Activated CD4-positive, alpha-beta memory T cell treated with anti-CD3 and anti-CD28 coated beads, Interleukin-2, amount 10 ng/mL, durations not matched to agents 7 days and 5 days (primary cell): Measurements from ENCODE around the gene GAK. TPM values are rescaled to one million over a fixed set of nuclear protein-coding genes. Genes with fewer than 3 reads are reported as not detected.
"Not testable (repeated sequence)": the region's sequence is repeated elsewhere in the genome, so short reads cannot be mapped to it uniquely, and the experiment has no call there.

Experiments
- CTCF ChIA-PET: fragments of 350-600 bp; sonication (Branson Sonifier 250); formaldehyde crosslinking; loops from one replicate; lab custom pipeline; 2021; ENCODE audit warnings: antibody characterized with exemption, inconsistent platforms; lab: Charles Lee
- POLR2A ChIA-PET: fragments of 350-600 bp; sonication (Branson Sonifier 250); formaldehyde crosslinking; loops from one replicate; lab custom pipeline; 2021; ENCODE audit warnings: antibody characterized with exemption; lab: Charles Lee
- DNase-seq: peaks from one replicate; pipeline ENCODE4 v3.0.0-alpha.2; 2020
- H3K27ac Mint-ChIP-seq: one replicate; pipeline ENCODE4 v1.8.0; 2021; ENCODE audit warnings: mild to moderate bottlenecking, mixed read lengths
- H3K27me3 Mint-ChIP-seq: one replicate; pipeline ENCODE4 v1.8.0; 2021; ENCODE audit warnings: mixed read lengths
- H3K36me3 Mint-ChIP-seq: one replicate; pipeline ENCODE4 v1.8.0; 2021; ENCODE audit warnings: low read depth, mixed read lengths
- H3K4me1 Mint-ChIP-seq: one replicate; pipeline ENCODE4 v1.8.0; 2021; ENCODE audit warnings: mixed read lengths
- H3K4me3 Mint-ChIP-seq: one replicate; pipeline ENCODE4 v1.8.0; 2021; ENCODE audit warnings: mild to moderate bottlenecking, mixed read lengths
- H3K9me3 Mint-ChIP-seq: one replicate; pipeline ENCODE4 v1.8.0; 2021; ENCODE audit warnings: mixed read lengths
- total RNA-seq, 2 experiments: library from RNA; stranded (reverse); gene quantifications; one replicate each; pipeline ENCODE4 v1.2.3, GENCODE V29; 2021

Gene GAK
- total RNA-seq, 2 experiments from 2014 or later, result 139 to 156 TPM

DNA sequence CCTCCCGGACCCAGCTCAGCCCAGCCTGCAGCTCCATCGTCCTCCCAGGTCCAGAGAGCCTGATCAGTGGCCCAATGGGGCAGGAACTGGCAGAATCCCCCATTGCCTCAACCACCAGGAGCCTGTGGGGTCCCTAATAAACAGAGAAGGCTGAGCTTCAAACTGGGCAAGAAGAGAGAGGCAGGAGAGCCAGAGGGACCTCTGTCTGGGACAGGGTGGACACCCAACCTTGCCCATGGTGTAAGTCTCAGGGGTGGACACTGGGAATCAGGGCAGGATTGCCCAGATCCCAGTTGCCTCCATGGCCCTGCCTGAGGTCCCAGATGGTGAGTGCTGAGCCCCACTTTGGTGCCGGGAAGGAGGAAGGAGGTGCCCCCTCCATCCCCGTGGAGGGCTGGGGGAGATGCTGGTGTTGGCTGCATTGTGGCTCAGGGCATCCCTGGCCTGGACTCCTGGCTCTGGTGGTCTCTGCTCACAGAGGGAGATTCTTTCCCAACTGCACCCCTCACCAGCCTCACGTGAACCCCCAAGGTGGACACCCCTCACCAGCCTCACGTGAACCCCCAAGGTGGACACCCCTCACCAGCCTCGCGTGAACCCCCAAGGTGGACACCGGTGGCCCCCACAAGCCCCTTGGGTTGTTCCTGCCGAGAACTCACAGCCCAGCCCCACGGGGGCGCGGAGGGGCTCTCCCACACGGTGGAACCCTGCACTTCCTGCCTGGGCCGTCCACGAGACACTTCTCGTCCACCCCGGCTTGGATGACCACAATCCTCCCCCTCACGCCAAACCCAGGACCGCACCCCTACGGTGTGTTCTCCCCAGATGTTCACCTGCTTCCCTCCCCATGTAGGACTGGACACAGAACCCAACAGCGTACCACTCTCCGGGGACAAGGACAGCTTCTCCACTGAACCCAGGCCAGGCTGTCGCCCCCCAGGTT, 111.6 kb downstream of the GAK start:
- H3K4me3 Mint-ChIP-seq, result no peak overlapping the region
- no peak overlapping the region for H3K27ac Mint-ChIP-seq
- peaks cover 2% of the 10 kb centered on the region for H3K4me1 Mint-ChIP-seq
- peaks cover 38% of the 10 kb centered on the region for H3K27me3 Mint-ChIP-seq
- no peaks in the 10 kb centered on the region for H3K9me3 Mint-ChIP-seq
- ChIA-PET POLR2A (no interaction called here), CTCF (no interaction called here)
- no peaks in the 10 kb centered on the region for H3K36me3 Mint-ChIP-seq
- no peak for DNase-seq

- Mint-ChIP-seq H3K4me1 (no peaks in the 10 kb centered on the region), H3K27me3 (peaks cover 36% of the 10 kb centered on the region), H3K27ac (no peak overlapping the region), H3K9me3 (no peaks in the 10 kb centered on the region), H3K4me3 (no peak overlapping the region), H3K36me3 (no peaks in the 10 kb centered on the region)
- DNase-seq, result no peak
- POLR2A ChIA-PET, result no interaction called here
- CTCF ChIA-PET, result no interaction called here
Measured at GRCh38 chr4:819401-820229, 112.5 kb downstream of the GAK start.

DNA sequence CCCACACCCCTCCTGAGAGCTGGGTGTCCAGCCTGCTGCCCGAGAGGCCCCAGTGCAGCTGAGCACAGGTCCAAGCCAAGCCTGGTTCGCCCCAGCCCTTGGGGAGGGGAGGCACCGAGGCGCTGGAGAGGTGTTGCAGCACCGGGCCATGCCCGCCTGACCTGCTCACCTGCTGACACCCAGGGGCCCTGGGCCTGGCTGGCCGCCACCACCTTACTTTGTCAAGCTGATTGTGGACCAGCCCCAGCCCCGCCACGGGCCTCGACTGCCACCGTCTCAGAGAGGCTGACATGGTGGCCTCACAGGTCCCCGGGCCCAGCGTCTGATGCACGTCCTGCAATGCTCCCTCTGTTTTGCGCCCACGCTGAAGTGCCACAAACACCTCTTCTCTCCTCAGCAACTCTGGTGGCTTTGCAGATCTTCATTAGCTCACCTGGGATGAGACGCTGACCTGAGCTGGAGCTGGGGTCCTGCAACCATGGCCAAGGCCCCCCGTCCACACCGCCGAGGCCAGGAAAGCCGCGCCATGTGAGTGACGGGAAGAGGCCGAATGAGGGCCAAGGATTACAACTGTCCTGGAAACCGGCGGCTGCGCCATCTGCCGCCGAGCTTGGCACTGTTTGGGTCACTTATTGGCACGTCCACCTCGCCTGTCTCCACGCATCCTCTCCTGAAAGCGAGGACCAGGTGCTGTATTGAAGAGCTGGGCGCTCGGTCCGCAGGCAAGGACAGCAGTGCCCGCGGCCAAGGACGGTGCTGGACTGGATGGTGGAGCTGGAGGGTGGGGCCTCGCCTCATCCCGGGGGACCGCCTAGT, 113.8 kb downstream of the GAK start:
- ChIA-PET CTCF (no interaction called here), POLR2A (no interaction called here)
- no peak overlapping the region for H3K4me3 Mint-ChIP-seq
- H3K9me3 Mint-ChIP-seq, result no peaks in the 10 kb centered on the region
- H3K4me1 Mint-ChIP-seq, result no peaks in the 10 kb centered on the region
- peaks cover 40% of the 10 kb centered on the region for H3K27me3 Mint-ChIP-seq
- no peak for DNase-seq
- H3K27ac Mint-ChIP-seq, result no peak overlapping the region
- H3K36me3 Mint-ChIP-seq, result no peaks in the 10 kb centered on the region

DNA sequence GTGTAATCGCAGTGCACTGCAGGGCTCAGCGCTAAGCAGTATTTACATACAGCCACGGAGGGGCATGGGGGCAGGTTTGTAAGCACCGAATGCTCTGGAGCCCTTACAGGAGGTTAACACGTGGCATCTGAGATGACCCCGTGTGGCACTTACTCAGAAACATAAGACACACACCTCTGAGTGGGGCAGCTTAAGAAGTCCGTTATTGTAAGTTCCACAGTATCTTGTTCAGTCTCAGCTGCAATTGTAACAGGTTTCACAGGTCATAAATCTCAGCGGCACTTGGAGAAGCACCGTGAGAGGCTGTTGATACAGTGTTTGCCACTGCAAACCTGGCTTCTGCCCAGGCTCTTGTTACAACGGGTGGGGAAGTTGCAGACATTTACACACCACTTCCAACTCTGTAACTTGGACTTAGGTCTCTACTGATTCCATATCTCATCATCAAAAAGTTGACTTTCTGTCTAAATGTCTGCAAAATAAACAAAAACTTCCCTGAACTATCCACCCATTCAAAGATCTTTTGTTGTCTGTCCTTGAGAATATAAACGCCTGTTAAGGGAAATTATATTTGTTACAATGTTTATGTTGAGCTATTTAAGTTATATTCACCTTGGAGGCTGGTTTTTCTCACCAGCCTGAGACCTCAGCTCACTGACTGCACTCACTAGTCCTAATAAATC, 116.5 kb downstream of the GAK start:
- DNase-seq, result no peak
- H3K27ac Mint-ChIP-seq, result no peak overlapping the region
- ChIA-PET POLR2A (no interaction called here), CTCF (interaction anchor here (0.6 to 1.5 kb wide), 4 partner anchors 20 to 241 kb away, joined by 3 to 4 read pairs (median 4); no protein-coding TSS in a partner anchor)
- H3K36me3 Mint-ChIP-seq, result no peaks in the 10 kb centered on the region
- no peak overlapping the region for H3K4me3 Mint-ChIP-seq
- peaks cover 41% of the 10 kb centered on the region for H3K27me3 Mint-ChIP-seq
- H3K9me3 Mint-ChIP-seq, result no peaks in the 10 kb centered on the region
- no peaks in the 10 kb centered on the region for H3K4me1 Mint-ChIP-seq

DNA sequence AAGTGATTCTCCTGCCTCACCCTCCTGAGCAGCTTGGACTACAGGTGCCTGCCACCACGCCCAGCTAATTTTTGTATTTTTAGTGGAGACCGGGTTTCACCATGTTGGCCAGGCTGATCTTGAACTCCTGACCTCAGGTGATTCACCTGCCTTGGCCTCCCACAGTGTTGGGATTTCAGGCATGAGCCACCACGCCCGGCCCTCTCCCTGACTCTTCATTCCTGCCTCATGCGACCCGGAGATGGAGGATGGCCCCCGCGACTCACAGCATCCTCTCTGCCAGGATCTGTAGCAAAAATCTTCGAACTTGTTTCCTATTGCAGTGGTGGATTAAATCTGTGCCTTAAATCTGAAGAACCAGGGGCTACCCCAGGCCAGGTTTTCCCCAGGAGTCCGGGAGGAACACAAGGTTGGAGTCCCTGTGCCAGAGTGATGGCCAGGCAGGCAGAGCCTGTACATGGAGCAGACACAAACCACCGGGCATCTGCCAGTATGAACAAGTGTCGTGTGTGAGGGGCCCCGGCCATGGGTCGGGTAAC, 117.7 kb downstream of the GAK start:
- Mint-ChIP-seq H3K9me3 (no peaks in the 10 kb centered on the region), H3K4me1 (no peaks in the 10 kb centered on the region), H3K36me3 (no peaks in the 10 kb centered on the region), H3K27me3 (peaks cover 41% of the 10 kb centered on the region), H3K4me3 (no peak overlapping the region), H3K27ac (no peak overlapping the region)
- no peak for DNase-seq
- ChIA-PET POLR2A (no interaction called here), CTCF (interaction anchor here (1.5 kb wide), 1 partner anchor 71 kb away, joined by 4 read pairs; no protein-coding TSS in a partner anchor)

DNA sequence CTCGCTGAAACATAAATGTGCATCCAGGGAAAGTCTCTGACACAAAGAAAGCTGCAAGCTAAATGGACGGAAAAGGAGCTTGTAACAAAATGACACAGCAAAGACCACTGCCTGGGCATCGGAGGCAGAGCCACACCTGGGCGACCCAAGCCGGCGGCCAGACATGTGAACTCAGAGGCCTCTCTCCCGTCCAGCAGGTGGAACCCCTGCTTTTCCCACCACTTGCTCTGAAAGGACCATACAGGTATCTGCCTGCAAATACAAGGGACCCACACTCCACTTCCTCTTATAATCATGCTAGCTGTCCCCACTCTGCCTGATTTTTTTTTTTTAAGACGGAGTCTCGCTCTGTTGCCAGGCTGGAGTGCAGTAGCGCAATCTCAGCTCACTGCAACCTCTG, 118.2 kb downstream of the GAK start:
- no peaks in the 10 kb centered on the region for H3K9me3 Mint-ChIP-seq
- no peak for DNase-seq
- no peaks in the 10 kb centered on the region for H3K4me1 Mint-ChIP-seq
- peaks cover 41% of the 10 kb centered on the region for H3K27me3 Mint-ChIP-seq
- H3K27ac Mint-ChIP-seq, result no peak overlapping the region
- H3K4me3 Mint-ChIP-seq, result no peak overlapping the region
- H3K36me3 Mint-ChIP-seq, result no peaks in the 10 kb centered on the region
- POLR2A ChIA-PET, result no interaction called here
- CTCF ChIA-PET, result no interaction called here

- no peaks in the 10 kb centered on the region for H3K36me3 Mint-ChIP-seq
- POLR2A ChIA-PET, result no interaction called here
- H3K9me3 Mint-ChIP-seq, result peaks cover 6% of the 10 kb centered on the region
- no peaks in the 10 kb centered on the region for H3K4me1 Mint-ChIP-seq
- CTCF ChIA-PET, result no interaction called here
- no peak for DNase-seq
- no peak overlapping the region for H3K27ac Mint-ChIP-seq
- H3K4me3 Mint-ChIP-seq, result no peak overlapping the region
- H3K27me3 Mint-ChIP-seq, result peaks cover 40% of the 10 kb centered on the region
Measured at GRCh38 chr4:808860-809570, 123.1 kb downstream of the GAK start.

DNA sequence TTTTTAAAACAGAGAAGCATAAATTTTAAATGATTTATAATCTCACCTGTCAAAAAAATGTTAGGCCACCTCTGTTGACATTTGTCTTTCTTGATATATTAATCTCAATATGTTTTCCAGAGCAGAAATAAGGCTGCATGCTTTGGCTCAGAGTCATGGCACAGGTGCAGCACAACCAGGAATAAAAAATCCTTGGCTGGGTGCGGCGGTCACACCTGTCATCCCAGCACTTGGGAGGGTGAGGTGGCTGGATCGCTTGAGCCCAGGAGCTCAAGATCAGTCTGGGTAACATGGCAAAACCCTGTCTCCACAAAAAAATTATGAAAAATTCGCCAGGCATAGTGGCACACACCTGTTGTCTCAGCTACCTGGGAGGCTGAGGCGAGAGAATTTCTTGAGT, 124.3 kb downstream of the GAK start:
- H3K27ac Mint-ChIP-seq, result no peak overlapping the region
- ChIA-PET POLR2A (no interaction called here), CTCF (no interaction called here)
- no peak overlapping the region for H3K4me3 Mint-ChIP-seq
- no peaks in the 10 kb centered on the region for H3K36me3 Mint-ChIP-seq
- H3K27me3 Mint-ChIP-seq, result peaks cover 29% of the 10 kb centered on the region
- DNase-seq, result no peak
- no peaks in the 10 kb centered on the region for H3K4me1 Mint-ChIP-seq
- H3K9me3 Mint-ChIP-seq, result peaks cover 9% of the 10 kb centered on the region

- CTCF ChIA-PET, POLR2A ChIA-PET, H3K36me3 Mint-ChIP-seq, H3K4me1 Mint-ChIP-seq, H3K4me3 Mint-ChIP-seq, H3K27ac Mint-ChIP-seq, DNase-seq: not testable (repeated sequence)
- H3K27me3 Mint-ChIP-seq, result peaks cover 22% of the 10 kb centered on the region
- peaks cover 13% of the 10 kb centered on the region for H3K9me3 Mint-ChIP-seq
Measured at GRCh38 chr4:806979-807378, 125.1 kb downstream of the GAK start.

- ChIA-PET POLR2A (no interaction called here), CTCF (no interaction called here)
- H3K9me3 Mint-ChIP-seq, result peaks cover 19% of the 10 kb centered on the region
- H3K36me3 Mint-ChIP-seq, result no peaks in the 10 kb centered on the region
- H3K4me1 Mint-ChIP-seq, result peaks cover 4% of the 10 kb centered on the region
- H3K27me3 Mint-ChIP-seq, result peaks cover 20% of the 10 kb centered on the region
- H3K4me3 Mint-ChIP-seq, result no peak overlapping the region
- no peak for DNase-seq
- no peak overlapping the region for H3K27ac Mint-ChIP-seq
Measured at GRCh38 chr4:804804-805203, 127.3 kb downstream of the GAK start.

DNA sequence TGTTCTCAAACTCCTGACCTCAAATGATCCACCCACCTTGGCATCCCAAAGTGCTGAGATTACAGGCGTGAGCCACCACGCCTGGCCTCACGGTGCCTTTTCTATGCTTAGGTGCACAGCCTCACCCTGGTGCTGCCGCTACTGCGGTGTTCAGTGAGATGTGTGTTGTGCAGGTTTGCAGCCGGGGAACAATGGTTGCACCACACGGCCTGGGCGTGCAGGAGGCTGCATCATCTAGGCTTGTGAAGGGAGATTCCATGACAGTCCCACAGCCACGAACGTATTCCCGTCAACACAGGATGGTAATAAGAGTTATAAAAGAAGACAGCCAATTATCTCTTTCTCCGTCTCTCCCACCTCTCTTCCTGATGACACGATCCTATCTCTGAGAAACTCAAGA, 128.2 kb downstream of the GAK start:
- Mint-ChIP-seq H3K4me3 (no peak overlapping the region), H3K27ac (no peak overlapping the region), H3K9me3 (peaks cover 19% of the 10 kb centered on the region), H3K4me1 (peaks cover 13% of the 10 kb centered on the region), H3K27me3 (peaks cover 20% of the 10 kb centered on the region), H3K36me3 (no peaks in the 10 kb centered on the region)
- DNase-seq, result no peak
- POLR2A ChIA-PET, result no interaction called here
- CTCF ChIA-PET, result no interaction called here
